Transverse colon (tissue), 3 donors: ENCODE measurements around the gene VTI1A.

Source experiments
- CTCF ChIP-seq, 5 experiments: fragments of 200-600 bp in 3 of 5; fragments of 450-650 bp in 2 of 5; sonication (generic) in 3 of 5; IDR thresholded peaks; 1 replicate in 2 of 5; 2 replicates in 3 of 5; pipeline ENCODE4 v1.5.1; 2016 to 2017; ENCODE audit warnings: antibody characterized with exemption in 5 of 5, inconsistent platforms in 3 of 5, mild to moderate bottlenecking in 2 of 5, moderate library complexity in 1 of 5
- POLR2A ChIP-seq: fragments of 450-650 bp; IDR thresholded peaks from one replicate; pipeline ENCODE4 v1.6.1; 2016; ENCODE audit warnings: antibody characterized with exemption, mild to moderate bottlenecking, moderate library complexity

GRCh38 chr10:112456533-112456932 lies 9.5 kb downstream of the VTI1A start:
- TF ChIP-seq POLR2A (no peak), CTCF (IDR thresholded peaks at IDR 0.05) (no peak)
